GM12878 (cell line): Measurements from ENCODE around the gene RPRD1B. TPM values are rescaled to one million over a fixed set of nuclear protein-coding genes. Genes with fewer than 3 reads are reported as not detected.

ENCODE experiments used
- ATAC-seq: fragments of 200-7000 bp; cut with Tn5 transposase; 3 replicates; pipeline ENCODE4 v1.9.1; 2020; ENCODE audit warnings: mild to moderate bottlenecking, moderate library complexity
- BruUV-seq: library from RNA; stranded (reverse); fragments of 400-500 nt; replicated peaks from 2 replicates; lab custom pipeline; 2021; lab: Mats Ljungman, UMichigan
- CTCF ChIA-PET: fragments of 300-600 bp; sonication (Branson Sonifier 250); formaldehyde crosslinking; extraction: SDS; loops from one replicate; lab custom pipeline; 2021; ENCODE audit warnings: inconsistent platforms; lab: Yijun Ruan, JAX
- POLR2A ChIA-PET: fragments of 350-600 bp; formaldehyde crosslinking; extraction: SDS; loops from one replicate; lab custom pipeline; 2021; ENCODE audit warnings: inconsistent platforms; lab: Charles Lee
- RAD21 ChIA-PET: fragments of 300-600 bp; sonication (Branson Sonifier 250); formaldehyde crosslinking; loops from one replicate; lab custom pipeline; 2023; ENCODE audit warnings: antibody characterized with exemption; ENCODE audit not compliant: unreplicated experiment; lab: Charles Lee
- SMC1A ChIA-PET: fragments of 300-600 bp; sonication (Branson Sonifier 250); formaldehyde crosslinking; loops from one replicate; lab custom pipeline; 2023; ENCODE audit not compliant: unreplicated experiment, uncharacterized antibody; lab: Charles Lee
- DNase-seq: peaks from one replicate; pipeline ENCODE4 v3.0.0-alpha.2; 2011; ENCODE audit warnings: low read depth, low spot score
- FAIRE-seq: peaks from 3 replicates; lab custom pipeline; 2011; peaks lifted over from hg19 to GRCh38; lab: Jason Lieb, UNC
- H2AFZ ChIP-seq: 2 replicates; pipeline ENCODE4 v1.6.0; 2011; ENCODE audit warnings: low read depth, low read length, control low read depth; ENCODE audit not compliant: control insufficient read depth
- H3K27ac ChIP-seq: 2 replicates; pipeline ENCODE4 v1.5.1; 2011; ENCODE audit warnings: control low read depth; ENCODE audit not compliant: control insufficient read depth, insufficient read depth
- H3K27me3 ChIP-seq, 2 experiments: replicated peaks in 1 of 2; 2 replicates each; pipeline versions ENCODE4 v1.6.0 to v1.6.1; 2011; ENCODE audit warnings: low read length in 1 of 2; ENCODE audit not compliant: control insufficient read depth in 2 of 2, insufficient read depth in 2 of 2
- H3K36me3 ChIP-seq, 2 experiments: 2 replicates each; pipeline ENCODE4 v1.5.1; 2011; ENCODE audit warnings: low read length in 1 of 2; ENCODE audit not compliant: control insufficient read depth in 2 of 2, insufficient read depth in 2 of 2
- H3K4me1 ChIP-seq: 2 replicates; pipeline ENCODE4 v1.6.1; 2011; ENCODE audit warnings: mild to moderate bottlenecking, low read length, moderate library complexity, mixed read lengths; ENCODE audit not compliant: control insufficient read depth, insufficient read depth
- H3K4me2 ChIP-seq: 2 replicates; pipeline ENCODE4 v1.6.0; 2011; ENCODE audit warnings: control low read depth; ENCODE audit not compliant: control insufficient read depth, insufficient read depth
- H3K4me3 ChIP-seq: fragments of 200-600 bp; sonication (generic); 2 replicates; pipeline ENCODE4 v1.5.1; 2016
- H3K79me2 ChIP-seq: 2 replicates; pipeline ENCODE4 v1.6.0; 2011; ENCODE audit warnings: low read length; ENCODE audit not compliant: control insufficient read depth, insufficient read depth
- H3K9ac ChIP-seq: 2 replicates; pipeline ENCODE4 v1.8.0; 2011; ENCODE audit warnings: low read length, control low read depth, mixed read lengths; ENCODE audit not compliant: control insufficient read depth, insufficient read depth
- H3K9me3 ChIP-seq: replicated peaks from 3 replicates; pipeline ENCODE4 v1.5.1; 2011; ENCODE audit warnings: mild to moderate bottlenecking, low read length; ENCODE audit not compliant: control insufficient read depth, insufficient read depth
- H4K20me1 ChIP-seq: 2 replicates; pipeline ENCODE4 v1.6.0; 2011; ENCODE audit not compliant: control insufficient read depth, insufficient read depth
- CHD1 ChIP-seq: IDR thresholded peaks from 2 replicates; pipeline ENCODE4 v1.6.1; 2012; ENCODE audit warnings: low read depth, low read length, improper control_type of control experiment
- CHD2 ChIP-seq: IDR thresholded peaks from 2 replicates; pipeline ENCODE4 v1.6.1; 2011; ENCODE audit warnings: low read depth, low read length, improper control_type of control experiment, borderline replicate concordance
- EGR1 ChIP-seq, 2 experiments: IDR thresholded peaks; 1 replicate in 1 of 2; 2 replicates in 1 of 2; pipeline ENCODE4 v1.6.1; 2011 to 2012; ENCODE audit warnings: low read depth in 2 of 2, low read length in 2 of 2, borderline replicate concordance in 1 of 2, mild to moderate bottlenecking in 1 of 2, moderate library complexity in 1 of 2
- FOXM1 ChIP-seq: IDR thresholded peaks from 2 replicates; pipeline ENCODE4 v1.6.1; 2012; ENCODE audit warnings: low read depth, mild to moderate bottlenecking, inconsistent platforms, low read length, moderate library complexity
- GATAD2B ChIP-seq: fragments of 450-650 bp; conservative IDR thresholded peaks from 2 replicates; pipeline ENCODE4 v1.6.1; 2017; ENCODE audit warnings: low read depth, mild to moderate bottlenecking, moderate library complexity
- KAT2A ChIP-seq: conservative IDR thresholded peaks from 2 replicates; pipeline ENCODE4 v1.6.1; 2011; ENCODE audit warnings: low read depth, low read length; ENCODE audit not compliant: control insufficient read depth
- MLLT1 ChIP-seq: fragments of 450-650 bp; IDR thresholded peaks from 2 replicates; pipeline ENCODE4 v1.6.1; 2016; ENCODE audit warnings: mild to moderate bottlenecking
- MXI1 ChIP-seq: fragments of 150-350 bp; IDR thresholded peaks from 2 replicates; pipeline ENCODE4 v1.6.1; 2011; ENCODE audit warnings: low read depth, mild to moderate bottlenecking, inconsistent platforms, low read length, improper control_type of control experiment
- NRF1 ChIP-seq: conservative IDR thresholded peaks from 2 replicates; pipeline ENCODE4 v1.6.1; 2011; ENCODE audit warnings: mild to moderate bottlenecking, low read depth, low read length, improper control_type of control experiment
- PKNOX1 ChIP-seq: fragments of 450-650 bp; IDR thresholded peaks from 2 replicates; pipeline ENCODE4 v1.6.1; 2016; ENCODE audit warnings: mild to moderate bottlenecking
- RAD21 ChIP-seq: IDR thresholded peaks from 2 replicates; pipeline ENCODE4 v1.6.1; 2011; ENCODE audit warnings: mild to moderate bottlenecking, low read depth, low read length, moderate library complexity; ENCODE audit not compliant: insufficient read depth
- TCF12 ChIP-seq: IDR thresholded peaks from 2 replicates; pipeline ENCODE4 v1.6.1; 2011; ENCODE audit warnings: low read depth, mild to moderate bottlenecking, low read length
- ZNF217 ChIP-seq: fragments of 450-650 bp; IDR thresholded peaks from 2 replicates; pipeline ENCODE4 v1.6.1; 2017; ENCODE audit warnings: antibody characterized with exemption, mild to moderate bottlenecking
- ZNF687 ChIP-seq: fragments of 450-650 bp; IDR thresholded peaks from 2 replicates; pipeline ENCODE4 v1.6.1; 2017; ENCODE audit warnings: mild to moderate bottlenecking, moderate library complexity
- WGBS: methylation state at CpG from one replicate; pipeline ENCODE4 v1.1.6; 2016; ENCODE audit warnings: low lambda C conversion rate; ENCODE audit not compliant: insufficient replicate concordance, insufficient coverage; ENCODE audit errors: missing lambda C conversion rate; 5-methylcytosine and 5-hydroxymethylcytosine counted together
- in situ Hi-C: fragments of 300-500 bp; cut with MboI; formaldehyde crosslinking; loops from 9 replicates; pipeline ENCODE4 v1.14.3; 2018; ENCODE audit warnings: mixed read lengths
- intact Hi-C: fragments of 100-400 bp; cut with micrococcal nuclease; formaldehyde crosslinking; loops from one replicate; pipeline ENCODE4 v1.14.2; 2022; ENCODE audit not compliant: unreplicated experiment
- polyA plus RNA-seq, 11 experiments: library from polyadenylated mRNA; depleted of rRNA in 4 of 11; unstranded in 6 of 11; stranded (reverse) in 5 of 11; fragments of >200 nt; fragmentation: Nextera tagmentation in 4 of 11; fragmentation: Illumina TruSeq in 1 of 11; extraction: Ambion mirVana in 4 of 11; extraction: Trizol in 1 of 11; gene quantifications; 1 replicate in 1 of 11; 2 replicates in 10 of 11; pipeline versions ENCODE4 v1.2.1 to v1.2.3, GENCODE V29; 2011 to 2016; ENCODE audit warnings: inconsistent platforms in 2 of 11, missing spikeins in 2 of 11, low read depth in 1 of 11
- total RNA-seq, 4 experiments: library from RNA; depleted of rRNA in 3 of 4; stranded (reverse); fragments of >200 nt in 3 of 4; fragmentation: Illumina TruSeq in 1 of 4; extraction: Trizol in 1 of 4; gene quantifications; 2 replicates each; pipeline versions ENCODE4 v1.2.1 to v1.2.3, GENCODE V29; 2013 to 2021

The RPRD1B gene
- total and polyA plus RNA-seq, 10 of the 15 experiments (the other 5 are each of a cell fraction or from before 2014, with no cell fraction given): 5.2 to 40.2 (median 30.0) TPM

- TF ChIP-seq ZNF217: no peak
- no peak for TF ChIP-seq ZNF687
- no peak for TF ChIP-seq KAT2A
- TF ChIP-seq MLLT1: no peak
- TF ChIP-seq CHD1: no peak
- no peak for TF ChIP-seq TCF12
- TF ChIP-seq NRF1: no peak
- no peak for TF ChIP-seq FOXM1
- no peak for TF ChIP-seq GATAD2B
- no peak for TF ChIP-seq RAD21
- TF ChIP-seq EGR1 (IDR thresholded peaks at IDR 0.05; ENCODE audit: borderline replicate concordance in 1 of 2, low read depth in 2 of 2, low read length in 2 of 2): no peak
- TF ChIP-seq MXI1: no peak
- TF ChIP-seq CHD2: no peak
- TF ChIP-seq PKNOX1: no peak
- Histone ChIP-seq H3K4me1 (peaks cover 9% of the 10 kb centered on the region), H4K20me1 (no peaks in the 10 kb centered on the region), H3K4me2 (no peak overlapping the region), H3K27me3 (no peaks in the 10 kb centered on the region), H3K4me3 (no peak overlapping the region), H2AFZ (no peak overlapping the region), H3K9me3 (no peaks in the 10 kb centered on the region), H3K27ac (no peak overlapping the region), H3K36me3 (no peaks in the 10 kb centered on the region), H3K79me2 (no peaks in the 10 kb centered on the region), H3K9ac (no peak overlapping the region)
- ChIA-PET SMC1A (no interaction called here), POLR2A (no interaction called here), RAD21 (no interaction called here), CTCF (interaction anchor here (0.7 to 1.0 kb wide), 2 partner anchors 51 to 95 kb away, joined by 3 read pairs; no protein-coding TSS in a partner anchor)
- intact Hi-C loops (no loop called here), in situ Hi-C loops (no loop called here)
- WGBS: 80% methylated on average over 7 of the region's 7 CpGs
- no peak for DNase-seq
- FAIRE-seq: no peak
- no peak for ATAC-seq
- no TSS peak for BruUV-seq
Measured at GRCh38 chr20:38126146-38126921, 92.8 kb downstream of the RPRD1B start.
